ENCODE data around the gene GLMP. TPM values are rescaled to one million over a fixed set of nuclear protein-coding genes. Genes with fewer than 3 reads are reported as not detected.

GLMP gene
- total RNA-seq, 1 experiment from 2014 or later: 29.2 TPM

GRCh38 chr1:156253634-156254033, 41.8 kb downstream of the GLMP start:
- Histone ChIP-seq H3K36me3 (ENCODE audit: low read depth) (peaks cover 25% of the 10 kb centered on the region; the same call in 1 of the 2 replicates), H3K4me2 (no peak overlapping the region), H3K9me2 (ENCODE audit: insufficient read depth) (no peaks in the 10 kb centered on the region), H3K9me3 (ENCODE audit: insufficient read depth, low read depth) (no peaks in the 10 kb centered on the region), H4K20me1 (ENCODE audit: insufficient read depth) (peaks cover 6% of the 10 kb centered on the region; the same call in 1 of the 2 replicates), H3K27ac (no peak overlapping the region), H3K27me3 (ENCODE audit: insufficient read depth, low read depth) (no peaks in the 10 kb centered on the region), H3K4me3 (no peak overlapping the region), H2AFZ (no peak overlapping the region), H3K79me2 (ENCODE audit: low read depth) (no peaks in the 10 kb centered on the region), H3F3A (ENCODE audit: insufficient read depth, low read depth) (peaks cover 3% of the 10 kb centered on the region; the same call in 1 of the 2 replicates), H3K4me1 (replicated peaks; ENCODE audit: insufficient read depth) (no peaks in the 10 kb centered on the region)
- ChIA-PET CTCF (no interaction called here), POLR2A (ENCODE audit: unreplicated experiment) (no interaction called here)
- DNase-seq: no peak
- BruUV-seq (replicated peaks): no TSS peak
- intact Hi-C loops (cut with micrococcal nuclease; ENCODE audit: unreplicated experiment): no loop called here
- TF ChIP-seq EZH2 (IDR thresholded peaks at IDR 0.05; ENCODE audit: low read depth): no peak
- TF ChIP-seq, protein P1, sequence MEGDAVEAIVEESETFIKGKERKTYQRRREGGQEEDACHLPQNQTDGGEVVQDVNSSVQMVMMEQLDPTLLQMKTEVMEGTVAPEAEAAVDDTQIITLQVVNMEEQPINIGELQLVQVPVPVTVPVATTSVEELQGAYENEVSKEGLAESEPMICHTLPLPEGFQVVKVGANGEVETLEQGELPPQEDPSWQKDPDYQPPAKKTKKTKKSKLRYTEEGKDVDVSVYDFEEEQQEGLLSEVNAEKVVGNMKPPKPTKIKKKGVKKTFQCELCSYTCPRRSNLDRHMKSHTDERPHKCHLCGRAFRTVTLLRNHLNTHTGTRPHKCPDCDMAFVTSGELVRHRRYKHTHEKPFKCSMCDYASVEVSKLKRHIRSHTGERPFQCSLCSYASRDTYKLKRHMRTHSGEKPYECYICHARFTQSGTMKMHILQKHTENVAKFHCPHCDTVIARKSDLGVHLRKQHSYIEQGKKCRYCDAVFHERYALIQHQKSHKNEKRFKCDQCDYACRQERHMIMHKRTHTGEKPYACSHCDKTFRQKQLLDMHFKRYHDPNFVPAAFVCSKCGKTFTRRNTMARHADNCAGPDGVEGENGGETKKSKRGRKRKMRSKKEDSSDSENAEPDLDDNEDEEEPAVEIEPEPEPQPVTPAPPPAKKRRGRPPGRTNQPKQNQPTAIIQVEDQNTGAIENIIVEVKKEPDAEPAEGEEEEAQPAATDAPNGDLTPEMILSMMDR (conservative IDR thresholded peaks at IDR 0.05): no peak

DNA sequence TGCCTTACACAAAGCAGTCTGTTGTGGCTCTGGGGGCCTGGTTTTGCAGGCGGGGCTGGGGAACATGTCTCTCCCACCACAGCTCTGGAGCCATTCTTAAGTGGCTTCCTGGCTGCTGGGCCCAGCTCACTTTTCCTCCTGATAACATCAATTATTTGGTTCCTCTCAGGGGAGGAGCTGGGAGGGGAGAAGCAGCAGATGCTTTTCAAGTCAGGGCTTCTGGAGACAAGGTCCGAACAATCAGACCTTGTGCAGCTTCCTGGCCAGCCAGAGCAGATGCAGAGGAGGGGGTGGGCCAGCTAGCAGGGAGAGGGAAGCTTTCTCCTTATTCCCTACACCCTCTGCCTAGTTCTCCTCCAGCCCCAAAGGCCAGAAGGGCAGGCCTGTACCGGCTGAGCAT, 44.0 kb downstream of the GLMP start:
- Histone ChIP-seq H3K4me2 (no peak overlapping the region), H3K4me1 (replicated peaks; ENCODE audit: insufficient read depth) (no peaks in the 10 kb centered on the region), H3K36me3 (ENCODE audit: low read depth) (peaks cover 25% of the 10 kb centered on the region; the same call in 1 of the 2 replicates), H4K20me1 (ENCODE audit: insufficient read depth) (no peaks in the 10 kb centered on the region), H3K4me3 (no peak overlapping the region), H3F3A (ENCODE audit: insufficient read depth, low read depth) (peaks cover 10% of the 10 kb centered on the region; the same call in 1 of the 2 replicates), H3K79me2 (ENCODE audit: low read depth) (no peaks in the 10 kb centered on the region), H3K27ac (no peak overlapping the region), H3K27me3 (ENCODE audit: insufficient read depth, low read depth) (no peaks in the 10 kb centered on the region), H2AFZ (no peak overlapping the region), H3K9me3 (ENCODE audit: insufficient read depth, low read depth) (no peaks in the 10 kb centered on the region), H3K9me2 (ENCODE audit: insufficient read depth) (no peaks in the 10 kb centered on the region)
- CTCF ChIA-PET: interaction anchor here (0.6 kb wide), 1 partner anchor 160 kb away, joined by 7 read pairs; no protein-coding TSS in a partner anchor
- DNase-seq: no peak
- no TSS peak for BruUV-seq (replicated peaks)
- POLR2A ChIA-PET (ENCODE audit: unreplicated experiment): no interaction called here
- no peak for TF ChIP-seq EZH2 (IDR thresholded peaks at IDR 0.05; ENCODE audit: low read depth)
- TF ChIP-seq, protein P1 (conservative IDR thresholded peaks at IDR 0.05): no peak
- intact Hi-C loops (cut with micrococcal nuclease; ENCODE audit: unreplicated experiment): no loop called here

- no peaks in the 10 kb centered on the region for H4K20me1 ChIP-seq (ENCODE audit: insufficient read depth)
Measured at GRCh38 chr1:156249593-156249992, 45.9 kb downstream of the GLMP start.

DNA sequence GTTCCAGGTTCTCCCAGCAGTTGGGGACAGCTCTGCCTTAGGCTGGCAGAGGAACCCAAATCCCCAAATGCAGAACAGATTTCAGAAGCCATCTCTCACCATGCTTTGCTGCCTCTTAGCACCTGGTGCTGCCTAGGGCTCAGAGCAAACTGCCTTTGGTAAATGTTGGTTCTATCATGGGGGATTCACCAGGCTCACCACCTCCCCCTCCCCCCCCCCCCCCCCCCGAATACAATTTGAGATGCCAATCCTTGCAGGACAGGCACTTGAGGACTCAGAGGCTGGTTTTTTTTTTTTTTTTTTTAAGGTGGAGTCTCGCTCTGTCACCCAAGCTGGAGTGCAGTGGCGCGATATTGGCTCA, 47.2 kb downstream of the GLMP start:
- no peaks in the 10 kb centered on the region for H3K79me2 ChIP-seq (ENCODE audit: low read depth)
- no peaks in the 10 kb centered on the region for H3K9me2 ChIP-seq (ENCODE audit: insufficient read depth)
- TF ChIP-seq, protein P1 (conservative IDR thresholded peaks at IDR 0.05): no peak
- no peak for TF ChIP-seq EZH2 (IDR thresholded peaks at IDR 0.05; ENCODE audit: low read depth)
- no peak overlapping the region for H3K4me2 ChIP-seq
- H2AFZ ChIP-seq: no peak overlapping the region
- CTCF ChIA-PET: no interaction called here
- intact Hi-C loops (cut with micrococcal nuclease; ENCODE audit: unreplicated experiment): no loop called here
- H3K9me3 ChIP-seq (ENCODE audit: insufficient read depth, low read depth): no peaks in the 10 kb centered on the region
- POLR2A ChIA-PET (ENCODE audit: unreplicated experiment): no interaction called here
- peaks cover 18% of the 10 kb centered on the region; the same call in 1 of the 2 replicates for H3F3A ChIP-seq (ENCODE audit: insufficient read depth, low read depth)
- no peak overlapping the region for H3K27ac ChIP-seq
- peaks cover 12% of the 10 kb centered on the region; the same call in 1 of the 2 replicates for H3K36me3 ChIP-seq (ENCODE audit: low read depth)
- no TSS peak for BruUV-seq (replicated peaks)
- H4K20me1 ChIP-seq (ENCODE audit: insufficient read depth): no peaks in the 10 kb centered on the region; the same call in 1 of the 2 replicates
- H3K4me3 ChIP-seq: no peak overlapping the region
- no peaks in the 10 kb centered on the region for H3K4me1 ChIP-seq (replicated peaks; ENCODE audit: insufficient read depth)
- no peak for DNase-seq
- H3K27me3 ChIP-seq (ENCODE audit: insufficient read depth, low read depth): no peaks in the 10 kb centered on the region

More at GRCh38 chr1:156249593-156249992, 45.9 kb downstream of the GLMP start:
- H3F3A ChIP-seq (ENCODE audit: insufficient read depth, low read depth): peaks cover 17% of the 10 kb centered on the region; the same call in 1 of the 2 replicates
- TF ChIP-seq EZH2 (IDR thresholded peaks at IDR 0.05; ENCODE audit: low read depth): no peak
- no peaks in the 10 kb centered on the region for H3K79me2 ChIP-seq (ENCODE audit: low read depth)
- no peak overlapping the region for H3K27ac ChIP-seq
- H3K9me2 ChIP-seq (ENCODE audit: insufficient read depth): no peaks in the 10 kb centered on the region
- ChIA-PET POLR2A (ENCODE audit: unreplicated experiment) (no interaction called here), CTCF (no interaction called here)
- no TSS peak for BruUV-seq (replicated peaks)
- intact Hi-C loops (cut with micrococcal nuclease; ENCODE audit: unreplicated experiment): no loop called here
- H3K4me3 ChIP-seq: no peak overlapping the region
- H3K36me3 ChIP-seq (ENCODE audit: low read depth): peaks cover 20% of the 10 kb centered on the region; the same call in 1 of the 2 replicates
- H3K9me3 ChIP-seq (ENCODE audit: insufficient read depth, low read depth): no peaks in the 10 kb centered on the region
- H3K4me1 ChIP-seq (replicated peaks; ENCODE audit: insufficient read depth): no peaks in the 10 kb centered on the region
- DNase-seq: no peak
- H2AFZ ChIP-seq: no peak overlapping the region
- no peak overlapping the region for H3K4me2 ChIP-seq
- H3K27me3 ChIP-seq (ENCODE audit: insufficient read depth, low read depth): no peaks in the 10 kb centered on the region
